Measurements from ENCODE around the gene CD69.

CD69 gene
- 74.6 to 330 (median 99.0) reads per million in 4 experiments for total RNA-seq

DNA sequence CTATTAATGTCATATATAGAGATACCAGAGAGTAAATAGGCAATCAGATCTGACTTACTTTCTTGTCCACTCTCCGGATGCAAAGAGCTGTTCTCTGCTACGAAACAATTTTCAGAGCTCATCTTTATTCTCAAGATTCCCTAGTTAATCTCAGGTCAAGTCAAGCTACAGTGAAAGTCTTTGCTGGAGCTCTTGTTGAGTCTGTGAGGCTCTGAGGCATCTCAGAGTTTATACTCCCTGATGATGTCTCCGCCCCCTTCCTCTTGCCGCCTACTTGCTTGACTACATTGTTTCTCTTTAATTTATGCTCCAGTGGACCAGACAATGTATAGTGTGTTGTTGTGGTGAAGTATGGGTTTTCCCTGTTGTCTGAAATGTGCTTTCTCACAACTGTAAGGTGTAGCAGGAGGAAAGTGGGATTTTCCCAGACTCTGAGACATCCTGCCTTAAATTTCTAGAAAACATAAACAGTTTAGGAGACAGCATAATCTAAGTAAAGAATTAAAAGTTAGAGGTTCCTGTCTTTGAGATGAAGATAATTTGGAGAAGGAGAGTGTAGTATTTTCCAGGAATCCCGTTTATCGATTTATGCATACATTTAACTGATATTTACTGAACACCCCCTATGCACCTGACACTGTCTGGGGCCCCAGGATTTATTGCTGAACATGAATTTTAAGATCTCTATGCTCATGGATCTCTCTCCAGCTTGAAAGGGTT lies at the start of gene CD69:
TSS of gene CD69 (minus strand) at position 203 of the 720 bp plus-strand sequence. CDS start at position 122, 81 bp downstream.
- DNase-seq = peak; percentile 58

DNA sequence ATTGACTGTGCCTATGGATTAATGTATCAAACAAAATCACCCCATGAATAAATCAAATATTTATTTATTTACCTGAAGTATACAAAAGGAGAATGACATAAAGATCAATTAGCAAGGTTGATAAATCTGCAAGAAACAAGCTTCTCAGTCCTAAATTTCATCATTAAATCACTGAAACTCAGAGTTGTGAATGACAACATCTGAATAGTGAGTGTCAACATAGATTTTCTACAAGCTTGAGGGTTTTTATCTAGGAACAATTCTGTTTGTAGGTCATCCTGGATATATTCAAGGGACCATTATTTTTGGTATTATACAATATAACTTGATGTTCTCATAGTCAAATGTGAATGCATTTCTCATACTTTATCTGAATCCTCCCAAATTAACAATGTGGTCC lies 49.2 kb upstream of the CD69 start:
- DNase-seq = no peak

DNA sequence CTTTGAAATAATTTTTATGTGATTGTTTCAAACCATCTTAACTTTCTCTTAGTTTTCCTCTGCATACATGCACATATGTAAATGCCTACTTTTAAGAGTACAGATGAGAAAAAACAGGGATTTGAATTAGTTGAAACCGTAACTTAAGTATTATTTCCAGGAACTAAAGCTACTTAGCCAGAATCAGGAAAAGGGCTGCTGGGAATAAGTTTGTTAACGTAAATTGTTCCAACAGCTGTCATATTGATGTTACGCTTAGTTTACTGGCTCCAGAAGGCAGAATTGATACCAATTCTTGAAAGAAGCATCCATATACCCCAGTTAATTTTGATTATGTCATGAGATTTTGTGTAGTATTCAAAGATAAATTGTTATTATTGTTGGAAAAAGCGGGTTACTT lies 48.6 kb upstream of the CD69 start:
- no peak for DNase-seq

DNA sequence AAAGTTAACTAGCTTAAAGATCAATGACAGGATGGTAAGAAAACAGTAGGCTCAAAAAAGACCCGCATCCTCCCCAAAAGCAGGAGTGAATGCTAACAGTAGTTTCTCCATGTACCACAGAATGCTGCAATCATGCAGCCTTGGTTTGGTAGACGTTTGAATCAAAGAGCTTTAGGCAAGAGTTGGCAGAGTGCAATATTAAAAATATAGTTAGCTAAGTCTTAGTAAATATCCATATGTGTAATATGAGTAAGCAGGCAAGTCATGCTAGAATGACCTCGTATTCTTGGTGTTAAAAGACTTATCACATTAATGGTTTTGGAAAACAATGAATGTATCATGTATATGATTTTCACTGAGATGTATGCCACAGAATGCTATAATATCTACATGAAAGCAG lies 47.8 kb upstream of the CD69 start:
- no peak for DNase-seq

DNA sequence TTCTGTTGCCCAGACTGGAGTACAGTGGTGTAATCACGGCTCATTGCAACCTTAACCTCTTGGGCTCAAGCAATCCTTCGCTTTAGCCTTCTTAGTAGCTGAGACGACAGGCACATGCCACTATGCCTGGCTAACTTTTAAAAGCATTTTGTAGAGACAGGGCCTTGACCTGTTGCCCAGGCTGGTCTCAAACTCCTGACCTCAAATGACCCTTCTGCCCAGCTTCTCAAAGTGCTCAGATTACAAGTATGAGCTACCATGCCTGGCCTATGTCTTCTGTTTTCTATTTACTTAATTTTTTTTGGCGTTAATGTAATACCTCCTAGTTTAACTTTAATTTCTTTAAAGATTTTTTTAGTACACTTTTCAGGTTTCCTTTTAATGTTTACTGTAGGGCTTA lies 46.0 kb upstream of the CD69 start:
- no peak for DNase-seq

DNA sequence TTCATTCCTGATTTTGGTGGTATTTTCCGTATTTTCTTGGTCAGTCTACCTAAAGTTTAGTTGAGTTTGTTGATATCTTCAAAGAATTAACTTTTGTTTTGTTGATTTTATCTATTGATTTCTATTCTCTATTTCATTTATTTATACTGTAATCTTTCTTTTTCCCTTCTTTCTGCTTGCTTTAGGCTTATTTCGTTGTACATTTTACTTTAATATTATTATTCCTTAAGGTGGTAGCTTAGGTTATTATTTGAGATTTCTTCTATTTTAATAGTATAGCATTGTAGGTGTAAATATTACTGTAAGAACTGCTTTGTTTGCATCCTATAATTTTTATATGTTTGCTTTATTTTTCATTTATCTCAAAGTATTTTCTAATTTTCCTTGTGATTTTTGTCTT lies 45.2 kb upstream of the CD69 start:
- no peak for DNase-seq

GRCh38 chr12:9799961-9800360 lies 39.3 kb upstream of the CD69 start:
- no peak for DNase-seq

GRCh38 chr12:9797722-9798619 lies 37.3 kb upstream of the CD69 start:
- DNase-seq = peak; percentile 35

- no peak for DNase-seq
Observed at GRCh38 chr12:9796971-9797370, 36.3 kb upstream of the CD69 start.

DNA sequence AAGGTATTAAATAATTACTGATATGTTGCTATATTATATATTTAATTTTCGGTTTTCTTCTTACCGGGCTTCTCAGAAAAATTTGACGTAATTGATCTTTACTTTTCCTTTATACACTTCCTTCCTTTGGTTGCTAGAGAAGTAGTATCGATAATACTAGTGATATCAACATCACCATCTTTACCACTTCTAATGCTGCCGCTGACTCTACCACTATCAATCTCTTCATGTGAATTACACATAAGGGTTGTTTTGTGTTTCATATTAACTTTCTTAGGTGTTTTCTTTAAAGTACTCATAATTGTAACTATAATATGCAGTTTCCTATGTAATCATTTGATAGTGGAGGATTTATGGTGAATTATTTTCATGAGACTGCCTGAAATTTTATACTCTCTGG lies 35.6 kb upstream of the CD69 start:
- DNase-seq = no peak

- DNase-seq = no peak
Observed at GRCh38 chr12:9795945-9796344, 35.2 kb upstream of the CD69 start.

DNA sequence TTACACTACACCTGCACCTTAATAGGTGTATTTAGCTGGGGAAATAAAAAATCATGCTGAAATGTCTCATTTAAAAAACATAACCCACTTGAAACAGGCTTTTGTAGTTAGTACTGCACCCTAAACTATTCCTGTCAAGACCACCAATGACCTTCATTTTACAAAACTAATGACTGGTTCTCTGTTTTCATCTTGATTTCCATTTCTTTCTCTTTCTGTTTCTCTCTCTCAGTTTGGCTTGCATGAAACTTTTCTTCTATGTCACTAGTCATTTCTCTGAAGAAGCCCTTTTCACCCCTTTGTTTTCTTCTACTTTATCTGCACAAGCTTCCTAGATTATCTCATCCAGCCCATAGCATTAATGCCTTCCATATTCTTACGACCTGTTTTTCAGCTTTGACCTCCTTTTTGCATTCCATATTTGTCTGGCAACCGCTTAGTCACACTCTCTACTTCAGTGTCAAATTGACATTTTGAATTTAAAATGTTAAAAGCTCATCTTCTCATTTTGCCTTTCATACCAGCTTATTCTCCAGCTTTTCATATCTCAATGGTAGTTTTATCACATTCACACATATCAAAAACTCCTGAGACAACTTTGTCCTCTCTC lies 33.9 kb upstream of the CD69 start:
- DNase-seq = no peak

DNA sequence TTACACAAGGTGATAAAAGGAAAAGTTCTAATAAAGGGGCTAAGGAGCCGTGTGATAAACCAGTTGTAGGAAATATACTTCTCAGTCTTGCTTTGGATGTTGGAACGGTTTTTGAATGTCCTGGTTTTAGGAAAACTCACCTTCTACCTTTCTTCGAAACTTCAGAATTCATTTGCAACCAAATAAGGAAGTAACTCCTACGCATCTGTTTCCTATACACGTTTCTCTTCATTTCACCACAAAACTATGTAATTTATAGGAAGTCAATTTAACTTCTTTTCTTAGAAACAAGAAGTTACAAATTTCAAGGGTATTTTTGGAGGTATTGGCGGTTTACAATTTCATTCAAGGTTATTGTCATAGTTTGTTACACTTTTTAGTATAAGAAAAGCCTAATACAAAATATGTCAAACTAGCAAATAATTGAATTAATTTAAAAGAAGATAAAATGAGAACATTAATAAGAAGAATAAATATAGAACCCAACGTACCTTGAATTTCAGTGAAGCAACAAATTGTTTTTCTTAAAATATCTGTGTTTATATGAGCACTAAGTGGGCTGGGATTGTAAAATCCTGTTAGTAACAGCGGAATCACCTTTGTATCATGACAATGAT lies 33.2 kb upstream of the CD69 start:
- no peak for DNase-seq

DNA sequence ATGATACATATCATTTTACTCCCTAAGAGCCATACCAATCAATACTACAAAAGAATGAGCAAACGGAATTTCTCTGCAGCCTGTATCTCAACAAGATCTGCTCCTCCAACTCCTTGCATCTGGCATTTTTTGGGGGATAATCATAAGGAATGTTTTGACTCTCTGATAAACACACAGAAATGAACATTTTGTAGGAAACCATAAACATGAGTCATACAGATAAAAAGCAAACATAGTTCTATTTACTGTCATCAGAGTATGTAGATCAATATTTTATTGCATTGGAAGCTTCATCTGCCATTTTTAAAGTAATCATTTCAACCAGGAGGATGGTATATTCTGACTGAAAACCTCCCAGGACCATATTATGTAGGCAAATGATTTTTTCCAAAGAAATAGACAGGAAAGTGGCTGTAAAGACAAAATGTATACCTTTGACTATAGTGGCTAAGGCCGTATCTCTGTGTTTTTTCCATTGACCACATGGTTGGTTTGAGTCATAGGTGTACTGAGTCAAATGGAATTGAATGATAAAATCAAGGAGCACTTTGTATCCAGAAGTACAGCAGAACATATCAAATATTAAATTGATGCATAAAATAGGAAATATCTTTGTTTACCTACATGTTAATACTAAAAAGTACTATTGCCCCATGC lies 32.4 kb upstream of the CD69 start:
- DNase-seq = no peak

DNA sequence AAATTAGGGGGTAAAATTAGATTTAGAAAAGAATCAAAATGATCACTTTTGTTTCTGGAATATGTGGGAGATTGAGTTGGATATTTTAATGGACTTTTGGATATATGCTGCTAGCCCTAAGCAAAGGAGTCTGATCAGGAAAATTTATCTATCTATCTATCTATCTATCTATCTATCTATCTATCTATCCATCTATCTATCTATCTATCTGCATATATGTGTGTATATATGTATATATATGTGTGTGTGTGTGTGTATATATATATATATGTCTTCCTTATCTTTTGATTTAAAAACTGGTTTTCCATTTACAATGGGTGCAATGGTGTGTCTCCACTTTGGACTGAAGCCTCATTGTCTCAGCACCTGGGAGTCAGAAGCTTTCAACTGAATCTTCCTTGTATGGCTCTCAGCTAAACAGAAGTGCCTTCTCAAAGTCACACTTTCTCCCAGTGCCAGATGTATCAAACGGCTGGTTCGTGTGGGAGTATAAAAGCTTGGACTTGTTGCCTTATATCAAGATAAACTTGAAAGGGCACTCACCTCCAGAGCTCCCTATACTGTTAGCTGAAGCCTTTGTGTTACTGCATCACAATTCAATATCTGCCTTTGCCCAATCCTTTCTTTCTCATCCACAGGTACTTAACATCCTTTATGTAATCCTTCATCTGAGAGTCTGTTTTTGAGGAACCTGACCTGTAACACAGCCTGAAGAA lies 31.6 kb upstream of the CD69 start:
- no peak for DNase-seq

- DNase-seq = no peak
Observed at GRCh38 chr12:9786726-9787717, 26.3 kb upstream of the CD69 start.

DNA sequence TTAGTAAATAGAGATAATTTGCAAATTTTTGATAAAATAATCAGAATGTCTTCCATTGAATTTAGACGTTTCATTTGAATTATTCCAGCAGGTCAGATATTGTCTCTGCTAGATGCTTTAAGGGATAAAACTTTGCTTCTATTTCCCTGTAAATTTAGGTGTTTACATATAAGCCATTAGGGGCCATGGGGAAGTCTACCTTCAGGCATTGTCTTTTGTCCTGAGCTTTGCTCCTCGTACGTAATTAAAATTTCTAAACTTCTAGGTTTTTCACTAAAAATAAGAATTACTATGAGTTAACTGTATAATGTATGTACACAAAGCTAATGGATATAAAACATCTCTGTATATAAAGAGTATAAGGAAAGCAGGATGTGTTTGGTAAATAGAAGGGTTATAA lies 24.1 kb upstream of the CD69 start:
- DNase-seq = no peak

DNA sequence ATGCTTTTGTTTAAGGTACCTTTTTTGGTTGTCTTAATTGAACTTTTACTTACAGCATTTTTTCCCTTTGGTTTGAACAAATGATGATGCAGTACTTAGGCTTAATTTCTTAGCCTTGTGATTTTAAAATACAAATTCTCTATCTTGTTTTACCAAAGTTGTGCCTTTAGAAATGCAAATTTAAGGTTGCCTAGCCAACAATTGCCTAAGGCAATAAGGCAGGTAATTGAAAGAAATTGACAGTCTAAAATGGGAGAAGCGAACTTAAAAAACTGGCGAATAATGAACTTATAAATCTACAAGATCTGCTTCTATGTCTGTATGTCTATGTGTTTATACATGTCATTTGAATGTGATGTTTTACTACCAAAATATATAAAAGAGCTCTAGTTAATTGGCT lies 23.6 kb upstream of the CD69 start:
- no peak for DNase-seq

- DNase-seq = no peak
Observed at GRCh38 chr12:9782547-9783382, 22.1 kb upstream of the CD69 start.

DNA sequence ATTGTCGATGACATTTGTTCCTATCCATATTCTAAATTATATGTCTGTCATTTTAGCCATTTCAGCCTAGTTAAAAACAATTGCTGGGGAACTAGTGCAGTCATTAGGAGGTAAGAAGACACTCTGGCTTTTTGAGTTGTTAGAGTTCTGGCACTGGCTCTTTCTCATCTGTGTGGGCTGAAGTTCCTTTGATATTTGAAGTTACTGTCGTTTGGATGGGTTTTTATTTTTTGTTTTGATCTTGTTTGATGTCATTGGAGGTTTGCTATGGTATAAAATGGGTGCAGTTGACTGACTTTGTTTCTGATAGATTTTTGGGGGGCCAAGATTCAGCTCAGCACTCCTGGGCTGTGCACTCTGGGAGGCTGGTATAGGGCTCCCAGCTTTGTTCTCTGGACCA lies 20.7 kb upstream of the CD69 start:
- no peak for DNase-seq

All from effector CD8-positive, alpha-beta T cell (primary cell).